ENCODE results near the gene HBP1. TPM values are rescaled to one million over a fixed set of nuclear protein-coding genes. Genes with fewer than 3 reads are reported as not detected.
"Not testable (repeated sequence)": the region's sequence is repeated elsewhere in the genome, so short reads cannot be mapped to it uniquely, and the experiment has no call there.

Gene HBP1
- total and polyA plus RNA-seq, 2 experiments from 2014 or later, result 55.1 to 66.0 TPM

- Histone ChIP-seq H3K27ac (no peak overlapping the region), H3K27me3 (no peaks in the 10 kb centered on the region), H3K36me3 (no peaks in the 10 kb centered on the region), H3K9me3 (ENCODE audit: low read depth) (no peaks in the 10 kb centered on the region), H3K4me1 (ENCODE audit: low read depth) (no peaks in the 10 kb centered on the region), H3K4me3 (no peak overlapping the region)
- TF ChIP-seq CTCF (IDR thresholded peaks at IDR 0.05; ENCODE audit: low read depth, low read length), result no peak
- no peak for DNase-seq (ENCODE audit: low read depth in 1 of 2, low spot score in 1 of 2)
Observed at GRCh38 chr7:107151538-107151937, 17.3 kb upstream of the HBP1 start.

GRCh38 chr7:107152011-107152410, 16.8 kb upstream of the HBP1 start:
- H3K4me3 ChIP-seq, result no peak overlapping the region
- H3K4me1 ChIP-seq (ENCODE audit: low read depth), result no peaks in the 10 kb centered on the region
- H3K36me3 ChIP-seq, result no peaks in the 10 kb centered on the region
- DNase-seq (ENCODE audit: low read depth in 1 of 2, low spot score in 1 of 2), result peak in 1 of 2 donors; percentile 28
- no peak for TF ChIP-seq CTCF (IDR thresholded peaks at IDR 0.05; ENCODE audit: low read depth, low read length)
- H3K27me3 ChIP-seq, result no peaks in the 10 kb centered on the region
- no peaks in the 10 kb centered on the region for H3K9me3 ChIP-seq (ENCODE audit: low read depth)
- H3K27ac ChIP-seq, result no peak overlapping the region

GRCh38 chr7:107154826-107155225, 14.0 kb upstream of the HBP1 start:
- TF ChIP-seq CTCF (IDR thresholded peaks at IDR 0.05; ENCODE audit: low read depth, low read length), result no peak
- Histone ChIP-seq H3K27me3 (no peaks in the 10 kb centered on the region), H3K4me3 (no peak overlapping the region), H3K9me3 (ENCODE audit: low read depth) (no peaks in the 10 kb centered on the region), H3K4me1 (ENCODE audit: low read depth) (no peaks in the 10 kb centered on the region), H3K36me3 (peaks cover 9% of the 10 kb centered on the region), H3K27ac (no peak overlapping the region)
- DNase-seq (ENCODE audit: low read depth in 1 of 2, low spot score in 1 of 2), result no peak

- H3K36me3 ChIP-seq, result peaks cover 12% of the 10 kb centered on the region
- H3K4me3 ChIP-seq; DNase-seq (ENCODE audit: low read depth in 1 of 2, low spot score in 1 of 2); H3K27ac ChIP-seq; H3K4me1 ChIP-seq (ENCODE audit: low read depth); H3K9me3 ChIP-seq (ENCODE audit: low read depth); H3K27me3 ChIP-seq: not testable (repeated sequence)
Observed at GRCh38 chr7:107155726-107156125, 13.1 kb upstream of the HBP1 start.

- TF ChIP-seq CTCF (IDR thresholded peaks at IDR 0.05; ENCODE audit: low read depth, low read length), result no peak
- Histone ChIP-seq H3K4me1 (ENCODE audit: low read depth) (no peaks in the 10 kb centered on the region), H3K36me3 (peaks cover 12% of the 10 kb centered on the region)
Observed at GRCh38 chr7:107157091-107157490, 11.7 kb upstream of the HBP1 start.

GRCh38 chr7:107158028-107158427, 10.8 kb upstream of the HBP1 start:
- Histone ChIP-seq H3K27me3 (no peaks in the 10 kb centered on the region), H3K4me1 (ENCODE audit: low read depth) (no peaks in the 10 kb centered on the region), H3K4me3 (no peak overlapping the region), H3K36me3 (peaks cover 12% of the 10 kb centered on the region), H3K27ac (no peak overlapping the region), H3K9me3 (ENCODE audit: low read depth) (no peaks in the 10 kb centered on the region)
- DNase-seq (ENCODE audit: low read depth in 1 of 2, low spot score in 1 of 2), result no peak
- TF ChIP-seq CTCF (IDR thresholded peaks at IDR 0.05; ENCODE audit: low read depth, low read length), result no peak

More at GRCh38 chr7:107157091-107157490, 11.7 kb upstream of the HBP1 start:
- Histone ChIP-seq H3K4me3 (no peak overlapping the region), H3K9me3 (ENCODE audit: low read depth) (no peaks in the 10 kb centered on the region), H3K27me3 (no peaks in the 10 kb centered on the region), H3K27ac (no peak overlapping the region)
- no peak for DNase-seq (ENCODE audit: low read depth in 1 of 2, low spot score in 1 of 2)
